ENCODE results near the gene ADGRA3. TPM values are rescaled to one million over a fixed set of nuclear protein-coding genes. Genes with fewer than 3 reads are reported as not detected.
A peak's percentile ranks its signal among the peaks of the same experiment; 100 is the strongest.
"Not testable (repeated sequence)": the region's sequence is repeated elsewhere in the genome, so short reads cannot be mapped to it uniquely, and the experiment has no call there.

ADGRA3 gene
- total and polyA plus RNA-seq, 2 experiments from 2014 or later: 16.2 to 73.9 TPM

DNA sequence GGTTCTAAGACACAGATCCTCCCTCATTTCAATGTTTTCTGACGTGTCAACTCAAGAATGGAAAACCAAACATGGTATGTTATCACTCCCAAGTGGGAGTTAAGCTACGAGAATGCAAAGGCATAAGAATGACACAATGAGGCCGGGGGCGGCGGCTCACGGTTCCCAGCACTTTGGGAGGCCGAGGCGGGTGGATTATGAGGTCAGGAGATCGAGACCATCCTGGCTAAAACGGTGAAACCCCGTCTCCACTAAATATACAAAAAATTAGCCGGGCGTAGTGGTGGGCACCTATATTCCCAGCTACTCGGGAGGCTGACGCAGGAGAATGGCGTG, 40.6 kb downstream of the ADGRA3 start:
- not testable (repeated sequence) for H3K36me3 ChIP-seq (ENCODE audit: insufficient read depth); H2AFZ ChIP-seq; DNase-seq (ENCODE audit: low spot score); H3K27me3 Mint-ChIP-seq (ENCODE audit: insufficient read depth, low read depth, poor library complexity); H3K9me2 ChIP-seq (ENCODE audit: insufficient read depth); H3K9me3 Mint-ChIP-seq; H3K4me2 ChIP-seq; H3K4me3 ChIP-seq; H4K20me1 ChIP-seq (replicated peaks; ENCODE audit: insufficient read depth); H3K27me3 ChIP-seq (ENCODE audit: insufficient read depth); H3F3A ChIP-seq (replicated peaks; ENCODE audit: low read depth); H3K4me3 Mint-ChIP-seq
- peaks cover 15% of the 10 kb centered on the region for H3K79me2 ChIP-seq (replicated peaks; ENCODE audit: insufficient read depth)
- peaks cover 16% of the 10 kb centered on the region for H3K4me1 ChIP-seq (ENCODE audit: insufficient read depth)
- Mint-ChIP-seq H3K36me3 (ENCODE audit: low read depth) (peaks cover 32% of the 10 kb centered on the region), H3K27ac (peak overlapping the region; percentile 87), H3K4me1 (peaks cover 26% of the 10 kb centered on the region)
- ATAC-seq: peak; percentile 56
- peak overlapping the region; percentile 68 for H3K27ac ChIP-seq (ENCODE audit: low read depth)

DNA sequence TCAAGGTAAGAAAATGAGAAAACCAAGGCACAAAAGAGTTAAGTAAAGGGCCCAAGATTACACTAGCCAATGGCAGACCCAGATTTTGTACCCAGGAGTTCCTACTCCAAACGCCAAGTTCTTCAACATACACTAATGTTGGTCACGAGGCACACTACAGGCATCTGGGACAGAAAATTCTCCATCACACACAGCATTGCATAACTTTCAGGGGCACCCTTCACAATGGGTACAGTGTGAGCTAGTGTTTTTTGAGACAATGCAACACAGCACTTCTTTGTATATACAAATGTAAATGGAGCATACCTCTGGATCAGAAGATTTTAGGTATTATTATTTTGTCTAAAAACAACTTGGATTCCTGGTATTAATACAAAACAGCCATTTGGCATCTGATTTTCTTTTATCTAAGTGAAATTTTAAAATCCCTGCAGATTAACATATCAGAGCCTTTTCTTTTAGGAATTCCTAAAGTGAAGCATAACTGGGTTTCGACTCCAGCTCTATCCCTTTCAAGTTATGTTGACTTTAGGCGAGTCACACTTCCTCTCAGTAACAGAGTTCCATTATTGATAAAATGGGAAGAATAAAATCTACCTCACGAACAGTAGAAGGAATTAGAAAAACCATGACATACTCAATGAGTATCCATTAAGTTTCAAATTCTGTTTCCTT, 41.1 kb downstream of the ADGRA3 start:
- Mint-ChIP-seq H3K27me3 (ENCODE audit: insufficient read depth, low read depth, poor library complexity) (no peaks in the 10 kb centered on the region), H3K4me1 (peaks cover 26% of the 10 kb centered on the region), H3K36me3 (ENCODE audit: low read depth) (peaks cover 31% of the 10 kb centered on the region), H3K27ac (peak overlapping the region; percentile 87), H3K4me3 (no peak overlapping the region), H3K9me3 (peaks cover 2% of the 10 kb centered on the region; the same call in 1 of the 3 replicates)
- H3K36me3 ChIP-seq (ENCODE audit: insufficient read depth): peaks cover 4% of the 10 kb centered on the region; the same call in 1 of the 2 replicates
- 0 out of 2 replicates have a peak, but pooled peaks cover 4% of the 10 kb centered on the region for H4K20me1 ChIP-seq (replicated peaks; ENCODE audit: insufficient read depth)
- no peak overlapping the region for H2AFZ ChIP-seq
- no peak for TF ChIP-seq ZNF331 (CRISPR knock-in tag; IDR thresholded peaks at IDR 0.05; ENCODE audit: low read depth)
- no peak for TF ChIP-seq CREB1 (CRISPR knock-in tag; IDR thresholded peaks at IDR 0.05; ENCODE audit: low read depth)
- TF ChIP-seq STAT1 (IDR thresholded peaks at IDR 0.05; ENCODE audit: unreplicated experiment): no peak
- TF ChIP-seq, protein P1, sequence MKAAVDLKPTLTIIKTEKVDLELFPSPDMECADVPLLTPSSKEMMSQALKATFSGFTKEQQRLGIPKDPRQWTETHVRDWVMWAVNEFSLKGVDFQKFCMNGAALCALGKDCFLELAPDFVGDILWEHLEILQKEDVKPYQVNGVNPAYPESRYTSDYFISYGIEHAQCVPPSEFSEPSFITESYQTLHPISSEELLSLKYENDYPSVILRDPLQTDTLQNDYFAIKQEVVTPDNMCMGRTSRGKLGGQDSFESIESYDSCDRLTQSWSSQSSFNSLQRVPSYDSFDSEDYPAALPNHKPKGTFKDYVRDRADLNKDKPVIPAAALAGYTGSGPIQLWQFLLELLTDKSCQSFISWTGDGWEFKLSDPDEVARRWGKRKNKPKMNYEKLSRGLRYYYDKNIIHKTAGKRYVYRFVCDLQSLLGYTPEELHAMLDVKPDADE (IDR thresholded peaks at IDR 0.05): no peak
- TF ChIP-seq ZNF462 (CRISPR knock-in tag; IDR thresholded peaks at IDR 0.05): no peak
- no peak for TF ChIP-seq EZH2phosphoT487 (IDR thresholded peaks at IDR 0.05; ENCODE audit: unreplicated experiment)
- no peak for TF ChIP-seq CTCF (conservative IDR thresholded peaks at IDR 0.05; ENCODE audit: low read depth in 2 of 2)
- peaks cover 16% of the 10 kb centered on the region for H3K4me1 ChIP-seq (ENCODE audit: insufficient read depth)
- H3K4me2 ChIP-seq: no peak overlapping the region
- H3F3A ChIP-seq (replicated peaks; ENCODE audit: low read depth): no peaks in the 10 kb centered on the region
- H3K4me3 ChIP-seq: no peak overlapping the region
- peaks cover 20% of the 10 kb centered on the region for H3K79me2 ChIP-seq (replicated peaks; ENCODE audit: insufficient read depth)
- H3K9me2 ChIP-seq (ENCODE audit: insufficient read depth): no peaks in the 10 kb centered on the region; the same call in 1 of the 2 replicates
- no peak for DNase-seq (ENCODE audit: low spot score)
- peak; percentile 73 for ATAC-seq
- peak overlapping the region; percentile 68 for H3K27ac ChIP-seq (ENCODE audit: low read depth)
- no peaks in the 10 kb centered on the region for H3K27me3 ChIP-seq (ENCODE audit: insufficient read depth)

Measured in GM23338 (cell line).